AG04449 (cell line): Measurements from ENCODE around the gene HLA-DRB5.

Source experiments
- CTCF ChIA-PET: fragments of 350-600 bp; formaldehyde crosslinking; extraction: SDS; loops from one replicate; lab custom pipeline; 2021; ENCODE audit warnings: antibody characterized with exemption; lab: Yijun Ruan, JAX
- POLR2A ChIA-PET: fragments of 400-600, 350-600 bp; formaldehyde crosslinking; extraction: SDS; loops from one replicate; lab custom pipeline; 2020; ENCODE audit warnings: antibody characterized with exemption, inconsistent platforms; lab: Yijun Ruan, JAX
- DNase-seq: peaks from one replicate; pipeline ENCODE4 v3.0.0-alpha.2; 2010; ENCODE audit warnings: low read depth, low spot score
- H3K4me3 ChIP-seq: 2 replicates; pipeline ENCODE4 v1.5.1; 2011; ENCODE audit warnings: low read depth, mild to moderate bottlenecking, control low read depth, low read length
- TF ChIP-seq, protein P1 (sequence below): IDR thresholded peaks from one replicate; pipeline ENCODE4 v1.5.1; 2011; ENCODE audit warnings: mild to moderate bottlenecking, moderate library complexity, low read length, control low read depth, inconsistent platforms; ENCODE audit not compliant: insufficient read depth; ENCODE audit errors: missing control alignments

HLA-DRB5 gene

DNA sequence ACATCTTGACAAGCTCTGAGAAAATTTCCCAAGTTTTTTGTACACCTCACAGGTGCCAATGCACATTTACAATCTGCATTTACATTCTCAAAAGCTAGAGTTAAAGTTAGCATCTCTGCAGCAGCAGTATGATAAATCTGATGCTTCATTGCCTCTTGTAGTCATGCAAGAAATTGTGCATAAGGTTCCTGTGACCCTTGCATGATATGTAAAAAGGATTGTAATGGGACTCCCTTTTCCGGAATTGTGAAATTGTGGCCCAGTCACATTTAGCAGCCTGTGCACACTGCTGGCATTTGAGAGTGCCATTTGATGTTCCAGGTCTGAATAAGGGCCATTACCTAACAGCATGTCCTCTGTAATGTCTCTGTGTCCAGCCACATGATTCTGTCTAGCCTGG, 35.4 kb upstream of the HLA-DRB5 start:
- no peak overlapping the region for H3K4me3 ChIP-seq
- TF ChIP-seq, protein P1, sequence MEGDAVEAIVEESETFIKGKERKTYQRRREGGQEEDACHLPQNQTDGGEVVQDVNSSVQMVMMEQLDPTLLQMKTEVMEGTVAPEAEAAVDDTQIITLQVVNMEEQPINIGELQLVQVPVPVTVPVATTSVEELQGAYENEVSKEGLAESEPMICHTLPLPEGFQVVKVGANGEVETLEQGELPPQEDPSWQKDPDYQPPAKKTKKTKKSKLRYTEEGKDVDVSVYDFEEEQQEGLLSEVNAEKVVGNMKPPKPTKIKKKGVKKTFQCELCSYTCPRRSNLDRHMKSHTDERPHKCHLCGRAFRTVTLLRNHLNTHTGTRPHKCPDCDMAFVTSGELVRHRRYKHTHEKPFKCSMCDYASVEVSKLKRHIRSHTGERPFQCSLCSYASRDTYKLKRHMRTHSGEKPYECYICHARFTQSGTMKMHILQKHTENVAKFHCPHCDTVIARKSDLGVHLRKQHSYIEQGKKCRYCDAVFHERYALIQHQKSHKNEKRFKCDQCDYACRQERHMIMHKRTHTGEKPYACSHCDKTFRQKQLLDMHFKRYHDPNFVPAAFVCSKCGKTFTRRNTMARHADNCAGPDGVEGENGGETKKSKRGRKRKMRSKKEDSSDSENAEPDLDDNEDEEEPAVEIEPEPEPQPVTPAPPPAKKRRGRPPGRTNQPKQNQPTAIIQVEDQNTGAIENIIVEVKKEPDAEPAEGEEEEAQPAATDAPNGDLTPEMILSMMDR: no peak
- no peak for DNase-seq
- POLR2A ChIA-PET: no interaction called here
- CTCF ChIA-PET: no interaction called here

DNA sequence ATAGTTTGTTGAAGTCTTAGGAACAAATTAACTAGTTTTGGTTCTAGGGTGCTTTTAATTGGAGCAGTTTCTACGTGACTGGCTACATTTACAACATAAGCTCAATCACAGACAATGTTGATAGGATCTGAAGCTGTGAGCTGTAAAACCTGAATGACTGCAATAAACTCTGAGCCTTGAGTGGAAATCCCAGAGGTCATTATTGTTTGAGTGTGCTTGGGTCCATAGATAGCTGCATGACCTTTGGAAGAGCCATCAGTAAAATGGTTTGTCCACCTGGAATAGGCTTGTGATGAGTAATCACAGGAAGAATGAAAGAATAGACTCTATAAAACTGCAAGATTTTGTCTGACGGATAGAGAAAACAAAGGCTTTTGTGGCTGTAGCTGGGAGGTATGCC, 32.9 kb upstream of the HLA-DRB5 start:
- ChIA-PET POLR2A (no interaction called here), CTCF (no interaction called here)
- H3K4me3 ChIP-seq: no peak overlapping the region
- TF ChIP-seq, protein P1: no peak
- DNase-seq: no peak

DNA sequence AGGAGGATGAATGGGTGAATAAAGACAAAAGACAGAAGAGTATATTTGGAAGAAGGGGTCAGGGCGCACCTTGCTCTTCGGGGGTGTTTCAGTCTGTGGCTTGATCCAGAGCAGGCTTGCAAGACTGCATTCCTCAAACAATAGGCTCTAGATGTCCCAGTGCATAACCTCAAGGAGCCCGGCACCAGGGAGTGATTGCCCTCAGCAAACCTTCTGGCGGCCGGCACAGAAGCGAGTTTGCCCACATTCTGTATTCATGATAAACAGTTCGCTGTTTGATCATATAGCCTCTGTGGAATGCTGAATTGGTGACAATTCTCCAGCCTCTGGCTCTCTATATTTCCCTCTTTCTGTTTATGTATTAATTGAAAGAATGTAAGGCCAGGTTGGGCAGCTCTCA, 29.7 kb upstream of the HLA-DRB5 start:
- POLR2A ChIA-PET: no interaction called here
- DNase-seq: no peak
- no peak overlapping the region for H3K4me3 ChIP-seq
- CTCF ChIA-PET: no interaction called here
- TF ChIP-seq, protein P1: no peak

- TF ChIP-seq, protein P1: no peak
- ChIA-PET CTCF (no interaction called here), POLR2A (no interaction called here)
- H3K4me3 ChIP-seq: no peak overlapping the region
- DNase-seq: no peak
Observed at GRCh38 chr6:32558426-32559057, 28.5 kb upstream of the HLA-DRB5 start.

GRCh38 chr6:32554116-32554965, 24.3 kb upstream of the HLA-DRB5 start:
- POLR2A ChIA-PET: no interaction called here
- DNase-seq: no peak
- no peak overlapping the region for H3K4me3 ChIP-seq
- TF ChIP-seq, protein P1: no peak
- CTCF ChIA-PET: no interaction called here

DNA sequence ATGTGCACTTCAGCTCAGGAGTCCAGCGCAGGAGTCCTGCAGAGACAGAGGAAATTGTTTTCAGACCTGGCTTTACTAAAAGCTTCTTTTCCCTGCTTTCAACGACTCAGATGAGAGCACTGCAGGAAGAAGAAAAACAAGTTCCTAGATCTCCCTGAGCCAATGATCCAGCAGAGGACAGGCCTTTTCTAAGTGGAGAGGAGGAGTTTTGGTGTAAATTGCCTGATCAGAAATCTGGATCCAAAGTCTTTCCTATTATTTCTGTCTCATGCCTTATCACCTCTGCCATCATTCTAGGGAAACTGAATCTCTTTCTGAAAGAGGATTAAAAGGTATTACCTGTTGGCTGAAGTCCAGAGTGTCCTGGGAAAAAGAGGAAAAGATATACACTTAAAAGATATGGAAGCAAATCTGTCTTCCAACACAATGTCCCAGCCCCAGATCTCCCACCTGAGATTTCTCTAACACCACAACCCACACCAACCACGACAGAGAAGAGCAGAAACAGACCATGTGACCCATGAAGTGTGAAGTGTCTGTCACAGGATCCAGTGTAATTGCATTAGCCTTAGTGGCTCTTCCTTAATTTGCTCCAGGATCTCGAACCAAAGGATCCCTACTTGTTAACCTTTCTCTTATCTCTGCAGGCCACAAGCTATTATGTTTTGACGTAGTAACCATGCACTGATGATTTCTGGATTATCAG, 23.1 kb upstream of the HLA-DRB5 start:
- H3K4me3 ChIP-seq: no peak overlapping the region
- TF ChIP-seq, protein P1: no peak
- ChIA-PET CTCF (no interaction called here), POLR2A (no interaction called here)
- no peak for DNase-seq
